Colonic mucosa (tissue), 4 donors: ENCODE data around the gene RTN4IP1. TPM values are rescaled to one million over a fixed set of nuclear protein-coding genes. Genes with fewer than 3 reads are reported as not detected.

Source experiments
- DNase-seq: peaks from one replicate; pipeline ENCODE4 v3.0.0-alpha.2; 2020
- H3K27ac ChIP-seq: fragments of 200-600 bp; one replicate; pipeline ENCODE4 v1.8.0; 2021
- H3K27me3 ChIP-seq: fragments of 200-600 bp; one replicate; pipeline ENCODE4 v1.8.0; 2021
- H3K36me3 ChIP-seq: fragments of 200-600 bp; one replicate; pipeline ENCODE4 v1.8.0; 2021
- H3K4me1 ChIP-seq: fragments of 200-600 bp; one replicate; pipeline ENCODE4 v1.8.0; 2021; ENCODE audit warnings: mild to moderate bottlenecking
- H3K4me3 ChIP-seq: fragments of 200-600 bp; one replicate; pipeline ENCODE4 v1.8.0; 2021
- H3K9ac ChIP-seq, 2 donors: one replicate each; pipeline ENCODE4 v1.7.0; 2013; ENCODE audit warnings: control low read depth in 2 of 2, low read depth in 2 of 2, low read length in 2 of 2
- H3K9me3 ChIP-seq: fragments of 200-600 bp; one replicate; pipeline ENCODE4 v1.8.0; 2021
- CTCF ChIP-seq: fragments of 200-600 bp; IDR thresholded peaks from one replicate; pipeline ENCODE4 v1.8.0; 2022; ENCODE audit warnings: antibody characterized with exemption, mild to moderate bottlenecking
- intact Hi-C: fragments of 100-400 bp; cut with DNase I; formaldehyde crosslinking; loops from one replicate; pipeline ENCODE4 v1.14.1; 2022
- total RNA-seq, 2 donors: library from RNA; stranded (reverse); fragmentation: NEBNext Ultra II Directional in 1 of 2; extraction: Animal tissue kit (Norgen Biotek cat#: 25700) in 1 of 2; gene quantifications; one replicate each; pipeline ENCODE4 v1.2.1, GENCODE V29; 2021
- donor health status: healthy.
- donor health status: DM: no; HTN: no; CAD: no.
- donor health status: DM: no; HTN: no; CAD: no.

The RTN4IP1 gene
- total RNA-seq, 2 donors from 2014 or later = 12.2 to 18.5 TPM

GRCh38 chr6:106619223-106619622 lies 10.1 kb downstream of the RTN4IP1 start:
- no peaks in the 10 kb centered on the region for H3K9me3 ChIP-seq
- no peak overlapping the region for H3K27ac ChIP-seq
- intact Hi-C loops = no loop called here
- no peak for TF ChIP-seq CTCF
- no peaks in the 10 kb centered on the region for H3K27me3 ChIP-seq
- H3K4me1 ChIP-seq = no peaks in the 10 kb centered on the region
- no peak for DNase-seq
- H3K4me3 ChIP-seq = no peak overlapping the region
- no peaks in the 10 kb centered on the region for H3K36me3 ChIP-seq
- H3K9ac ChIP-seq = no peak overlapping the region

- H3K9ac ChIP-seq = no peak overlapping the region
Observed at GRCh38 chr6:106618324-106618723, 11.0 kb downstream of the RTN4IP1 start.

GRCh38 chr6:106617857-106618256 lies 11.4 kb downstream of the RTN4IP1 start:
- Histone ChIP-seq H3K36me3 (no peaks in the 10 kb centered on the region), H3K4me3 (no peak overlapping the region), H3K9ac (no peak overlapping the region), H3K4me1 (no peaks in the 10 kb centered on the region), H3K27ac (no peak overlapping the region), H3K9me3 (no peaks in the 10 kb centered on the region), H3K27me3 (no peaks in the 10 kb centered on the region)
- intact Hi-C loops = no loop called here
- TF ChIP-seq CTCF = no peak
- DNase-seq = no peak

More at GRCh38 chr6:106618324-106618723, 11.0 kb downstream of the RTN4IP1 start:
- Histone ChIP-seq H3K27ac (no peak overlapping the region), H3K27me3 (no peaks in the 10 kb centered on the region), H3K36me3 (no peaks in the 10 kb centered on the region), H3K4me3 (no peak overlapping the region), H3K9me3 (no peaks in the 10 kb centered on the region), H3K4me1 (no peaks in the 10 kb centered on the region)
- intact Hi-C loops = no loop called here
- no peak for TF ChIP-seq CTCF
- no peak for DNase-seq

- H3K4me1 ChIP-seq = no peaks in the 10 kb centered on the region
- H3K9ac ChIP-seq = no peak overlapping the region
- intact Hi-C loops = no loop called here
- no peak for TF ChIP-seq CTCF
- H3K27me3 ChIP-seq = no peaks in the 10 kb centered on the region
- no peaks in the 10 kb centered on the region for H3K36me3 ChIP-seq
- no peak for DNase-seq
- H3K9me3 ChIP-seq = no peaks in the 10 kb centered on the region
- H3K27ac ChIP-seq = no peak overlapping the region
- H3K4me3 ChIP-seq = no peak overlapping the region
Observed at GRCh38 chr6:106617302-106617701, 12.0 kb downstream of the RTN4IP1 start.

- no peak for DNase-seq
- no peak overlapping the region for H3K9ac ChIP-seq
- H3K9me3 ChIP-seq = no peaks in the 10 kb centered on the region
- H3K27ac ChIP-seq = no peak overlapping the region
- no peaks in the 10 kb centered on the region for H3K4me1 ChIP-seq
- H3K27me3 ChIP-seq = no peaks in the 10 kb centered on the region
- intact Hi-C loops = no loop called here
- H3K36me3 ChIP-seq = no peaks in the 10 kb centered on the region
- no peak overlapping the region for H3K4me3 ChIP-seq
- TF ChIP-seq CTCF = no peak
Observed at GRCh38 chr6:106614592-106615257, 14.6 kb downstream of the RTN4IP1 start.
